Esophagus muscularis mucosa (tissue), 4 donors: ENCODE results near the gene KCNJ5. TPM values are rescaled to one million over a fixed set of nuclear protein-coding genes. Genes with fewer than 3 reads are reported as not detected.

Source experiments
- DNase-seq: peaks from one replicate; pipeline ENCODE4 v3.0.0-alpha.2; 2017; ENCODE audit errors: extremely low spot score
- H3K27ac ChIP-seq, 4 donors: fragments of 200-600 bp; sonication (generic); replicated peaks in 1 of 4; 1 replicate in 3 of 4; 2 replicates in 1 of 4; pipeline ENCODE4 v1.5.1; 2016 to 2019; ENCODE audit warnings: mild to moderate bottlenecking in 1 of 4
- H3K27me3 ChIP-seq, 4 donors: fragments of 200-600 bp; sonication (generic); one replicate each; pipeline versions ENCODE4 v1.5.1 to v1.6.0; 2016 to 2019
- H3K36me3 ChIP-seq, 4 donors: fragments of 200-600 bp; sonication (generic); one replicate each; pipeline ENCODE4 v1.5.1; 2016 to 2019
- H3K4me1 ChIP-seq, 4 donors: fragments of 200-600 bp; sonication (generic); one replicate each; pipeline ENCODE4 v1.5.1; 2016 to 2019
- H3K4me3 ChIP-seq, 4 donors: fragments of 200-600 bp; sonication (generic); 1 replicate in 2 of 4; 2 replicates in 2 of 4; pipeline ENCODE4 v1.5.1; 2016 to 2019; ENCODE audit warnings: mild to moderate bottlenecking in 4 of 4, moderate library complexity in 1 of 4
- H3K9me3 ChIP-seq, 4 donors: fragments of 200-600 bp; sonication (generic); 1 replicate in 3 of 4; 2 replicates in 1 of 4; pipeline ENCODE4 v1.5.1; 2016 to 2019
- CTCF ChIP-seq, 3 experiments: fragments of 200-600 bp in 2 of 3; fragments of 450-650 bp in 1 of 3; sonication (generic) in 2 of 3; IDR thresholded peaks; one replicate each; pipeline ENCODE4 v1.5.1; 2017 to 2019; ENCODE audit warnings: antibody characterized with exemption in 3 of 3, mild to moderate bottlenecking in 2 of 3, moderate library complexity in 1 of 3
- EP300 ChIP-seq: sonication (generic); formaldehyde crosslinking; IDR thresholded peaks from one replicate; pipeline ENCODE4 v1.6.1; 2017; ENCODE audit warnings: antibody characterized with exemption
- POLR2A ChIP-seq: fragments of 450-650 bp; IDR thresholded peaks from one replicate; pipeline ENCODE4 v1.6.1; 2017; ENCODE audit warnings: antibody characterized with exemption, moderate library complexity, mild to moderate bottlenecking, low read depth
- POLR2AphosphoS5 ChIP-seq, 2 donors: sonication (generic); formaldehyde crosslinking; IDR thresholded peaks; one replicate each; pipeline ENCODE4 v1.6.1; 2017; ENCODE audit warnings: antibody characterized with exemption in 2 of 2
- WGBS: methylation state at CpG from one replicate; pipeline ENCODE4 v1.1.5; 2018; 5-methylcytosine and 5-hydroxymethylcytosine counted together
- intact Hi-C: fragments of 100-400 bp; cut with DNase I; formaldehyde crosslinking; loops from one replicate; pipeline ENCODE4 v1.15.1; 2023
- total RNA-seq, 4 donors: library from RNA; depleted of rRNA; stranded (reverse); fragments of >200 nt; gene quantifications; one replicate each; pipeline versions ENCODE4 v1.1.0 to v1.2.1, GENCODE V29; 2016

Gene KCNJ5
- total RNA-seq, 4 donors from 2014 or later: 0.80 to 3.8 (median 1.00) TPM

GRCh38 chr11:128927108-128927461 is 35.9 kb downstream of the KCNJ5 start:
- 72% methylated on average over 11 of the region's 11 CpGs for WGBS
- DNase-seq: no peak
- TF ChIP-seq EP300: no peak
- no peak for TF ChIP-seq POLR2A
- TF ChIP-seq POLR2AphosphoS5 (IDR thresholded peaks at IDR 0.05): no peak
- no peak for TF ChIP-seq CTCF (IDR thresholded peaks at IDR 0.05)
- no peaks in the 10 kb centered on the region for H3K9me3 ChIP-seq
- H3K36me3 ChIP-seq: no peaks in the 10 kb centered on the region
- no peaks in the 10 kb centered on the region for H3K4me1 ChIP-seq
- no peak overlapping the region for H3K4me3 ChIP-seq
- no peak overlapping the region for H3K27ac ChIP-seq
- H3K27me3 ChIP-seq: peaks cover 0 to 12% (median 3%) of the 10 kb centered on the region in 4 donors
- intact Hi-C loops: no loop called here

- intact Hi-C loops: no loop called here
- Histone ChIP-seq H3K27me3 (peaks cover 0 to 15% (median 3%) of the 10 kb centered on the region in 4 donors), H3K4me1 (no peaks in the 10 kb centered on the region), H3K36me3 (no peaks in the 10 kb centered on the region), H3K4me3 (no peak overlapping the region), H3K27ac (no peak overlapping the region), H3K9me3 (no peaks in the 10 kb centered on the region)
- no peak for DNase-seq
- WGBS: 73% methylated on average over 8 of the region's 12 CpGs
- TF ChIP-seq POLR2AphosphoS5 (IDR thresholded peaks at IDR 0.05) (no peak), POLR2A (no peak), CTCF (IDR thresholded peaks at IDR 0.05) (no peak), EP300 (no peak)
Measured at GRCh38 chr11:128927683-128928336, 36.7 kb downstream of the KCNJ5 start.

GRCh38 chr11:128928400-128928799 is 37.2 kb downstream of the KCNJ5 start:
- 49% methylated on average over 5 of the region's 5 CpGs for WGBS
- intact Hi-C loops: no loop called here
- no peak for DNase-seq
- TF ChIP-seq EP300 (no peak), POLR2A (no peak), CTCF (IDR thresholded peaks at IDR 0.05) (no peak), POLR2AphosphoS5 (IDR thresholded peaks at IDR 0.05) (no peak)
- H3K27me3 ChIP-seq: peaks cover 0 to 18% (median 3%) of the 10 kb centered on the region in 4 donors
- H3K36me3 ChIP-seq: no peaks in the 10 kb centered on the region
- H3K4me1 ChIP-seq: no peaks in the 10 kb centered on the region
- no peak overlapping the region for H3K27ac ChIP-seq
- no peaks in the 10 kb centered on the region for H3K9me3 ChIP-seq
- H3K4me3 ChIP-seq: no peak overlapping the region

GRCh38 chr11:128929468-128929867 is 38.3 kb downstream of the KCNJ5 start:
- H3K4me3 ChIP-seq: no peak overlapping the region
- 72% methylated on average over 3 of the region's 5 CpGs for WGBS
- intact Hi-C loops: no loop called here
- H3K27ac ChIP-seq: no peak overlapping the region
- no peaks in the 10 kb centered on the region for H3K4me1 ChIP-seq
- no peaks in the 10 kb centered on the region for H3K36me3 ChIP-seq
- H3K9me3 ChIP-seq: no peaks in the 10 kb centered on the region
- peaks cover 0 to 18% (median 3%) of the 10 kb centered on the region in 4 donors for H3K27me3 ChIP-seq
- DNase-seq: no peak
- TF ChIP-seq POLR2AphosphoS5 (IDR thresholded peaks at IDR 0.05) (no peak), CTCF (IDR thresholded peaks at IDR 0.05) (no peak), EP300 (no peak), POLR2A (no peak)

- TF ChIP-seq POLR2A (no peak), CTCF (IDR thresholded peaks at IDR 0.05) (no peak), EP300 (no peak), POLR2AphosphoS5 (IDR thresholded peaks at IDR 0.05) (no peak)
- Histone ChIP-seq H3K4me1 (no peaks in the 10 kb centered on the region), H3K27me3 (peaks cover 0 to 18% (median 3%) of the 10 kb centered on the region in 4 donors), H3K9me3 (no peaks in the 10 kb centered on the region), H3K27ac (no peak overlapping the region), H3K36me3 (no peaks in the 10 kb centered on the region), H3K4me3 (no peak overlapping the region)
- WGBS: 60% methylated on average over 12 of the region's 12 CpGs
- intact Hi-C loops: no loop called here
- DNase-seq: no peak
Measured at GRCh38 chr11:128929991-128930390, 38.8 kb downstream of the KCNJ5 start.
